HFFc6 (cell line): ENCODE results near the gene ATG3. TPM values are rescaled to one million over a fixed set of nuclear protein-coding genes. Genes with fewer than 3 reads are reported as not detected.

Source experiments
- DNase-seq: peaks from one replicate; pipeline ENCODE4 v3.0.0-alpha.2; 2018
- H3K27ac Mint-ChIP-seq: 2 replicates; pipeline ENCODE4 v1.8.0; 2020; ENCODE audit warnings: mild to moderate bottlenecking, mixed read lengths
- H3K27me3 Mint-ChIP-seq: 2 replicates; pipeline ENCODE4 v1.8.0; 2021; ENCODE audit warnings: mild to moderate bottlenecking, moderate library complexity, mixed read lengths; ENCODE audit not compliant: insufficient read depth
- H3K36me3 Mint-ChIP-seq: 2 replicates; pipeline ENCODE4 v1.8.0; 2021; ENCODE audit warnings: low read depth, mixed read lengths
- H3K4me1 Mint-ChIP-seq: 2 replicates; pipeline ENCODE4 v1.8.0; 2020; ENCODE audit warnings: low read depth, mixed read lengths
- H3K4me3 Mint-ChIP-seq: 2 replicates; pipeline ENCODE4 v1.8.0; 2020; ENCODE audit warnings: mild to moderate bottlenecking, moderate library complexity, mixed read lengths
- H3K9me3 Mint-ChIP-seq: 2 replicates; pipeline ENCODE4 v1.8.0; 2020; ENCODE audit warnings: mild to moderate bottlenecking, mixed read lengths
- CTCF ChIP-seq: fragments of 200-600 bp; sonication (generic); IDR thresholded peaks from 2 replicates; pipeline ENCODE4 v1.5.0; 2021; ENCODE audit warnings: antibody characterized with exemption, mild to moderate bottlenecking
- long read RNA-seq: library from polyadenylated mRNA; unstranded; transcript quantifications from one replicate; pipeline ENCODE4 v2.0.0, GENCODE V29; 2019
- total RNA-seq, 6 experiments: library from RNA; stranded (reverse); fragmentation: NEBNext Ultra II Directional; extraction: Animal tissue kit (Norgen Biotek cat#: 25700); gene quantifications; 2 replicates in 1 of 6; 3 replicates in 5 of 6; pipeline ENCODE4 v1.2.3, GENCODE V29; 2021

Gene ATG3
- 10 to 100 TPM; 61.8 to 75.9 (median 71.5) TPM for total RNA-seq
- long read RNA-seq, transcript ATG3-201 (12 exons, 1,570 nt), result major isoform, 94 of 110 reads
- long read RNA-seq, partial matches to known transcripts, result 9 of 110 reads
- long read RNA-seq, other reads (novel, unspliced or antisense), result 4 of 110 reads

GRCh38 chr3:112561734-112562529 is at the start of gene ATG3, which contains the start of gene SLC35A5:
TSS of gene ATG3 (minus strand) at chr3:112561962. CDS start at chr3:112561528, 434 bp downstream.
TSS of gene SLC35A5 (plus strand) at chr3:112562045. CDS start at chr3:112563404, 1,359 bp downstream.
- peak within 1 kb of the TSS; percentile 97 for H3K4me3 Mint-ChIP-seq
- no peak for TF ChIP-seq CTCF
- peaks cover 18% of the 10 kb centered on the region for H3K36me3 Mint-ChIP-seq

GRCh38 chr3:112610121-112610520 is 48.4 kb upstream of the ATG3 start:
- peaks cover 28% of the 10 kb centered on the region for H3K36me3 Mint-ChIP-seq
- DNase-seq, result peak; percentile 75
- TF ChIP-seq CTCF, result no peak
- H3K4me1 Mint-ChIP-seq, result peaks cover 28% of the 10 kb centered on the region
- H3K4me3 Mint-ChIP-seq, result no peak overlapping the region; the same call in 1 of the 2 replicates
- no peaks in the 10 kb centered on the region; the same call in 1 of the 2 replicates for H3K27me3 Mint-ChIP-seq
- H3K27ac Mint-ChIP-seq, result peak overlapping the region; percentile 86
- H3K9me3 Mint-ChIP-seq, result no peaks in the 10 kb centered on the region

More at GRCh38 chr3:112561734-112562529, at the start of gene ATG3, which contains the start of gene SLC35A5:
- H3K27me3 Mint-ChIP-seq, result peaks cover 3% of the 10 kb centered on the region; the same call in 1 of the 2 replicates
- no peaks in the 10 kb centered on the region for H3K9me3 Mint-ChIP-seq
- H3K27ac Mint-ChIP-seq, result peak within 1 kb of the TSS; percentile 98
- H3K4me1 Mint-ChIP-seq, result peaks cover 31% of the 10 kb centered on the region
- peak; percentile 98 for DNase-seq

GRCh38 chr3:112607863-112608262 is 46.1 kb upstream of the ATG3 start:
- TF ChIP-seq CTCF, result no peak
- no peak for DNase-seq
- no peaks in the 10 kb centered on the region; the same call in 1 of the 2 replicates for H3K27me3 Mint-ChIP-seq
- peak overlapping the region; percentile 62 for H3K27ac Mint-ChIP-seq
- H3K4me3 Mint-ChIP-seq, result no peak overlapping the region
- H3K4me1 Mint-ChIP-seq, result peaks cover 46% of the 10 kb centered on the region
- H3K36me3 Mint-ChIP-seq, result peaks cover 23% of the 10 kb centered on the region
- H3K9me3 Mint-ChIP-seq, result no peaks in the 10 kb centered on the region

- H3K27me3 Mint-ChIP-seq, result no peaks in the 10 kb centered on the region; the same call in 1 of the 2 replicates
- DNase-seq, result no peak
- peaks cover 55% of the 10 kb centered on the region for H3K4me1 Mint-ChIP-seq
- peak overlapping the region; percentile 97 for H3K27ac Mint-ChIP-seq
- TF ChIP-seq CTCF, result no peak
- peaks cover 33% of the 10 kb centered on the region for H3K36me3 Mint-ChIP-seq
- H3K4me3 Mint-ChIP-seq, result no peak overlapping the region
- no peaks in the 10 kb centered on the region for H3K9me3 Mint-ChIP-seq
These were observed 44.3 kb upstream of the ATG3 start for GRCh38 chr3:112606098-112606497.

- peak; percentile 97 for DNase-seq
- TF ChIP-seq CTCF, result no peak
- Mint-ChIP-seq H3K36me3 (peaks cover 31% of the 10 kb centered on the region), H3K4me3 (peak overlapping the region; percentile 83), H3K27me3 (no peaks in the 10 kb centered on the region; the same call in 1 of the 2 replicates), H3K9me3 (no peaks in the 10 kb centered on the region), H3K27ac (peak overlapping the region; percentile 97), H3K4me1 (peaks cover 52% of the 10 kb centered on the region)
These were observed 43.5 kb upstream of the ATG3 start for GRCh38 chr3:112605285-112605684.
